IMR-90 (cell line): ENCODE data around the gene CRYBG2. TPM values are rescaled to one million over a fixed set of nuclear protein-coding genes. Genes with fewer than 3 reads are reported as not detected.
A peak's percentile ranks its signal among the peaks of the same experiment; 100 is the strongest.

ENCODE experiments used
- ATAC-seq: fragments of 200-7000 bp; cut with Tn5 transposase; 2 replicates; pipeline ENCODE4 v1.9.1; 2020; ENCODE audit warnings: low read depth, mild to moderate bottlenecking, moderate library complexity
- BruUV-seq: library from RNA; stranded (reverse); fragments of 400-500 nt; replicated peaks from 2 replicates; lab custom pipeline; 2021; lab: Mats Ljungman, UMichigan
- CTCF ChIA-PET: fragments of 300-600 bp; formaldehyde crosslinking; extraction: SDS; loops from one replicate; lab custom pipeline; 2021; ENCODE audit warnings: antibody characterized with exemption; lab: Yijun Ruan, JAX
- POLR2A ChIA-PET: fragments of 300-600 bp; sonication (Branson Sonifier 250); formaldehyde crosslinking; loops from one replicate; lab custom pipeline; 2022; ENCODE audit warnings: antibody characterized with exemption; ENCODE audit not compliant: unreplicated experiment; lab: Charles Lee
- DNase-seq: peaks from one replicate; pipeline ENCODE4 v3.0.0; 2013
- H2AFZ ChIP-seq: replicated peaks from 2 replicates; pipeline ENCODE3; 2013; ENCODE audit warnings: low read length, mild to moderate bottlenecking; ENCODE audit not compliant: poor library complexity
- H2AK5ac ChIP-seq: 2 replicates; pipeline ENCODE4 v1.6.1; 2013; ENCODE audit warnings: low read depth, low read length, inconsistent platforms
- H2AK9ac ChIP-seq: replicated peaks from 2 replicates; pipeline ENCODE3; 2013; ENCODE audit warnings: mild to moderate bottlenecking, low read depth, low read length, moderate library complexity; ENCODE audit not compliant: poor library complexity
- H2BK120ac ChIP-seq: 2 replicates; pipeline ENCODE4 v1.6.1; 2013; ENCODE audit warnings: low read depth, low read length, inconsistent platforms
- H2BK15ac ChIP-seq: 3 replicates; pipeline ENCODE4 v1.6.1; 2013; ENCODE audit warnings: low read depth, low read length, inconsistent platforms
- H2BK20ac ChIP-seq: 2 replicates; pipeline ENCODE4 v1.6.1; 2013; ENCODE audit warnings: low read depth, mild to moderate bottlenecking, inconsistent platforms, low read length, moderate library complexity
- H2BK5ac ChIP-seq: 2 replicates; pipeline ENCODE4 v1.6.1; 2013; ENCODE audit warnings: mild to moderate bottlenecking, low read depth, low read length, inconsistent platforms; ENCODE audit not compliant: poor library complexity, severe bottlenecking
- H3K14ac ChIP-seq: replicated peaks from 2 replicates; pipeline ENCODE4 v1.6.1; 2013; ENCODE audit warnings: low read depth, low read length, inconsistent platforms
- H3K18ac ChIP-seq: 2 replicates; pipeline ENCODE4 v1.6.1; 2013; ENCODE audit warnings: low read depth, low read length, control low read depth
- H3K23ac ChIP-seq: 2 replicates; pipeline ENCODE4 v1.6.1; 2013; ENCODE audit warnings: low read depth, low read length, inconsistent platforms
- H3K27ac ChIP-seq: 2 replicates; pipeline ENCODE4 v1.5.1; 2013; ENCODE audit warnings: mild to moderate bottlenecking, control low read depth, low read length; ENCODE audit not compliant: insufficient read depth
- H3K27me3 ChIP-seq: 2 replicates; pipeline ENCODE4 v1.6.1; 2013; ENCODE audit warnings: low read length; ENCODE audit not compliant: control insufficient read depth, insufficient read depth
- H3K36me3 ChIP-seq: 2 replicates; pipeline ENCODE4 v1.6.1; 2013; ENCODE audit warnings: low read length, mixed read lengths; ENCODE audit not compliant: control insufficient read depth, insufficient read depth
- H3K4ac ChIP-seq: 2 replicates; pipeline ENCODE4 v1.6.1; 2013; ENCODE audit warnings: low read depth, low read length, inconsistent platforms
- H3K4me1 ChIP-seq: 2 replicates; pipeline ENCODE4 v1.6.1; 2013; ENCODE audit warnings: low read length, mixed read lengths; ENCODE audit not compliant: control insufficient read depth, insufficient read depth
- H3K4me2 ChIP-seq: 2 replicates; pipeline ENCODE4 v1.6.1; 2013; ENCODE audit warnings: low read depth, mild to moderate bottlenecking, control low read depth, low read length, moderate library complexity
- H3K4me3 ChIP-seq: 2 replicates; pipeline ENCODE4 v1.5.1; 2013; ENCODE audit warnings: low read depth, mild to moderate bottlenecking, control low read depth, low read length, moderate library complexity; ENCODE audit not compliant: insufficient read depth
- H3K56ac ChIP-seq: 2 replicates; pipeline ENCODE4 v1.6.1; 2013; ENCODE audit warnings: low read length, inconsistent platforms; ENCODE audit not compliant: insufficient read depth; ENCODE audit errors: extremely low read depth
- H3K79me1 ChIP-seq, 2 experiments: 2 replicates each; pipeline ENCODE4 v1.6.1; 2013; ENCODE audit warnings: low read length in 2 of 2, inconsistent platforms in 1 of 2, low read depth in 1 of 2
- H3K9ac ChIP-seq: 2 replicates; pipeline ENCODE4 v1.6.1; 2013; ENCODE audit warnings: low read depth, low read length, control low read depth
- H3K9me1 ChIP-seq: 2 replicates; pipeline ENCODE4 v1.6.1; 2013; ENCODE audit warnings: low read length, inconsistent platforms; ENCODE audit not compliant: insufficient read depth
- H3K9me3 ChIP-seq: 2 replicates; pipeline ENCODE4 v1.6.1; 2013; ENCODE audit warnings: low read length; ENCODE audit not compliant: control insufficient read depth, insufficient read depth
- H4K20me1 ChIP-seq: 2 replicates; pipeline ENCODE4 v1.6.1; 2013; ENCODE audit warnings: low read length, inconsistent platforms; ENCODE audit not compliant: insufficient read depth
- H4K5ac ChIP-seq: 2 replicates; pipeline ENCODE4 v1.6.1; 2013; ENCODE audit warnings: mild to moderate bottlenecking, low read depth, low read length, control low read depth
- H4K8ac ChIP-seq, 2 experiments: 2 replicates each; pipeline ENCODE4 v1.6.1; 2013; ENCODE audit warnings: low read depth in 2 of 2, low read length in 2 of 2, control low read depth in 1 of 2, inconsistent platforms in 1 of 2
- H4K91ac ChIP-seq: 2 replicates; pipeline ENCODE4 v1.6.1; 2013; ENCODE audit warnings: low read depth, low read length, inconsistent platforms; ENCODE audit not compliant: insufficient read depth
- CEBPB ChIP-seq: IDR thresholded peaks from 2 replicates; pipeline ENCODE4 v1.6.1; 2012; ENCODE audit warnings: low read depth, low read length, improper control_type of control experiment
- CHD1 ChIP-seq: IDR thresholded peaks from 2 replicates; pipeline ENCODE4 v1.6.1; 2012; ENCODE audit warnings: low read depth, low read length, improper control_type of control experiment
- CTCF ChIP-seq: conservative IDR thresholded peaks from 2 replicates; pipeline ENCODE4 v1.5.1; 2012; ENCODE audit warnings: mild to moderate bottlenecking, low read depth, low read length, improper control_type of control experiment
- ELK1 ChIP-seq: fragments of 150-350 bp; IDR thresholded peaks from 2 replicates; pipeline ENCODE4 v1.6.1; 2016; ENCODE audit warnings: low read depth, mild to moderate bottlenecking, low read length, moderate library complexity, borderline replicate concordance
- FOS ChIP-seq: fragments of 150-350 bp; IDR thresholded peaks from 2 replicates; pipeline ENCODE4 v1.6.1; 2016; ENCODE audit warnings: low read depth, low read length
- MAFK ChIP-seq: IDR thresholded peaks from 2 replicates; pipeline ENCODE4 v1.6.1; 2012; ENCODE audit warnings: low read depth, low read length, improper control_type of control experiment
- MAZ ChIP-seq: IDR thresholded peaks from 2 replicates; pipeline ENCODE4 v1.6.1; 2012; ENCODE audit warnings: low read depth, mild to moderate bottlenecking, low read length, improper control_type of control experiment, moderate library complexity, borderline replicate concordance
- MXI1 ChIP-seq: IDR thresholded peaks from 2 replicates; pipeline ENCODE4 v1.6.1; 2012; ENCODE audit warnings: low read depth, mild to moderate bottlenecking, low read length, moderate library complexity, borderline replicate concordance
- NFE2L2 ChIP-seq: fragments of 150-350 bp; IDR thresholded peaks from 2 replicates; pipeline ENCODE4 v1.6.1; 2016; ENCODE audit warnings: low read depth, mild to moderate bottlenecking, low read length
- POLR2A ChIP-seq: IDR thresholded peaks from 2 replicates; pipeline ENCODE4 v1.6.1; 2012; ENCODE audit warnings: mild to moderate bottlenecking, low read depth, low read length
- RAD21 ChIP-seq: IDR thresholded peaks from 2 replicates; pipeline ENCODE4 v1.6.1; 2012; ENCODE audit warnings: low read length, improper control_type of control experiment
- RCOR1 ChIP-seq: IDR thresholded peaks from 2 replicates; pipeline ENCODE4 v1.6.1; 2012; ENCODE audit warnings: mild to moderate bottlenecking, low read length, improper control_type of control experiment; ENCODE audit not compliant: insufficient replicate concordance
- RFX5 ChIP-seq: IDR thresholded peaks from 2 replicates; pipeline ENCODE4 v1.8.0; 2012; ENCODE audit warnings: low read depth, mild to moderate bottlenecking, low read length, moderate library complexity
- SMC3 ChIP-seq: fragments of 150-350 bp; IDR thresholded peaks from 2 replicates; pipeline ENCODE4 v1.6.1; 2016; ENCODE audit warnings: low read depth, mild to moderate bottlenecking, antibody characterized with exemption, low read length, moderate library complexity
- USF2 ChIP-seq: fragments of 150-350 bp; IDR thresholded peaks from 2 replicates; pipeline ENCODE4 v1.6.1; 2017; ENCODE audit warnings: mild to moderate bottlenecking, antibody characterized with exemption, low read length, low read depth
- WGBS, 2 experiments: methylation state at CpG; one replicate each; pipeline versions ENCODE4 v1.1.5 to v1.1.7; 2013; ENCODE audit warnings: missing lambda C conversion rate in 2 of 2; ENCODE audit not compliant: insufficient read length in 1 of 2; ENCODE audit errors: extremely low coverage in 2 of 2; 5-methylcytosine and 5-hydroxymethylcytosine counted together
- dilution Hi-C: fragments of 300-500 bp; cut with HindIII; formaldehyde crosslinking; loops from one replicate; pipeline ENCODE4 v1.14.3; 2018; ENCODE audit warnings: low sequenced_read_pairs; ENCODE audit not compliant: unreplicated experiment
- in situ Hi-C: fragments of 300-500 bp; cut with MboI; formaldehyde crosslinking; loops from 3 replicates; pipeline ENCODE4 v1.14.3; 2019; ENCODE audit warnings: low sequenced_read_pairs, inconsistent platforms, mixed read lengths
- intact Hi-C: fragments of 100-400 bp; cut with micrococcal nuclease; formaldehyde crosslinking; loops from 2 replicates; pipeline ENCODE4 v1.10.0; 2022
- polyA plus RNA-seq, 3 experiments: library from polyadenylated mRNA; depleted of rRNA; stranded (reverse); fragments of >200 nt; gene quantifications; 2 replicates each; pipeline ENCODE4 v1.2.3, GENCODE V29; 2012; ENCODE audit warnings: low replicate concordance in 1 of 3
- total RNA-seq: library from RNA; depleted of rRNA; stranded (reverse); fragments of >200 nt; gene quantifications from 2 replicates; pipeline ENCODE4 v1.2.3, GENCODE V29; 2012

The CRYBG2 gene
- total and polyA plus RNA-seq, 2 of the 4 experiments (the other 2 are of a cell fraction), result not detected

GRCh38 chr1:26320896-26321295 lies 33.0 kb downstream of the CRYBG2 start:
- Histone ChIP-seq H3K9me3 (no peaks in the 10 kb centered on the region), H3K9me1 (no peaks in the 10 kb centered on the region), H3K18ac (no peak overlapping the region), H2BK5ac (no peak overlapping the region), H3K27me3 (peaks cover 9% of the 10 kb centered on the region), H4K20me1 (no peaks in the 10 kb centered on the region), H2BK15ac (no peak overlapping the region), H2BK20ac (no peak overlapping the region), H4K5ac (peak overlapping the region; percentile 96; the same call in 1 of the 2 replicates), H3K27ac (no peak overlapping the region), H4K8ac (peak overlapping the region; percentile 92 to 99; a peak in 3 of 4 replicates), H3K79me1 (no peaks in the 10 kb centered on the region), H3K14ac (peak overlapping the region; percentile 77; the same call in 1 of the 2 replicates), H3K4me1 (peaks cover 3% of the 10 kb centered on the region), H3K56ac (no peak overlapping the region), H2AK9ac (peak overlapping the region; percentile 92), H4K91ac (no peak overlapping the region), H3K36me3 (no peaks in the 10 kb centered on the region), H3K4me3 (no peak overlapping the region), H3K4me2 (no peak overlapping the region), H2BK120ac (no peak overlapping the region; the same call in 1 of the 2 replicates), H3K23ac (no peak overlapping the region), H3K4ac (peak overlapping the region; percentile 92; the same call in 1 of the 2 replicates), H3K9ac (no peak overlapping the region), H2AFZ (peak overlapping the region; percentile 98), H2AK5ac (peak overlapping the region; percentile 92)
- no peak for ATAC-seq
- WGBS, 2 experiments, result no CpG with 5 or more reads among the region's 2 CpGs
- no peak for TF ChIP-seq USF2
- no peak for TF ChIP-seq NFE2L2
- no peak for TF ChIP-seq CHD1
- TF ChIP-seq RCOR1, result no peak
- TF ChIP-seq CEBPB, result no peak
- TF ChIP-seq CTCF, result no peak
- no peak for TF ChIP-seq RAD21
- TF ChIP-seq MXI1, result no peak
- no peak for TF ChIP-seq ELK1
- TF ChIP-seq POLR2A, result no peak
- no peak for TF ChIP-seq SMC3
- no peak for TF ChIP-seq MAFK
- TF ChIP-seq FOS, result no peak
- TF ChIP-seq RFX5, result no peak
- TF ChIP-seq MAZ, result no peak
- intact Hi-C loops (loop anchor here (1.0 to 2.0 kb wide), 5 partner anchors 46 to 284 kb away; partner anchors contain the start of gene ZNF593), in situ Hi-C loops (no loop called here), dilution Hi-C loops (no loop called here)
- ChIA-PET CTCF (interaction anchor here (0.5 to 2.8 kb wide), 5 partner anchors 10 to 45 kb away, joined by 3 to 18 read pairs (median 5); partner anchors contain the start of gene SH3BGRL3), POLR2A (no interaction called here)
- DNase-seq, result no peak
- BruUV-seq, result no TSS peak
